GM21717 (cell line): Measurements from ENCODE around the gene CDH23.

Experiments used
- ATAC-seq: cut with Tn5 transposase; IDR thresholded peaks from one replicate; pipeline ENCODE4 v1.9.1; 2021; ENCODE audit warnings: mild to moderate bottlenecking, moderate library complexity; ENCODE audit not compliant: unreplicated experiment

CDH23 gene

DNA sequence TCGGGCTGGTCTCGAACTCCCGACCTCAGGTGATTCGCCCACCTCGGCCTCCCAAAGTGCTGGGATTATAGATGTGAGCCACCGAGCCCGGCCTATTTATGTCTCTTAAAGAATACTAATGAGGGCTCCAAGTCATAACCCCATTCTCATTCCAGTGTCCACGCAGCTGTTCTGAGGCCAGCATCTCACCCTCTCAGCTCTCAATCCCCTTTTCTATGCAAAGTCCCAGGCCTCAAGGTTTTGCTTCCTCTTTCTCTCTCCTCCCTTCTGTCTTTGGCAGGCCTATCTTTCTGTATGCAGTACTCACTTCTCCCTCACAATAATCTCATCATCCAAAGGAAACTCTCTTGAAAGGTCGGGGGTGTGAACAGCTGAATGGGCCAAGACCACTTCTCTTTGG lies 404.6 kb downstream of the CDH23 start:
- ATAC-seq = peak; percentile 88

DNA sequence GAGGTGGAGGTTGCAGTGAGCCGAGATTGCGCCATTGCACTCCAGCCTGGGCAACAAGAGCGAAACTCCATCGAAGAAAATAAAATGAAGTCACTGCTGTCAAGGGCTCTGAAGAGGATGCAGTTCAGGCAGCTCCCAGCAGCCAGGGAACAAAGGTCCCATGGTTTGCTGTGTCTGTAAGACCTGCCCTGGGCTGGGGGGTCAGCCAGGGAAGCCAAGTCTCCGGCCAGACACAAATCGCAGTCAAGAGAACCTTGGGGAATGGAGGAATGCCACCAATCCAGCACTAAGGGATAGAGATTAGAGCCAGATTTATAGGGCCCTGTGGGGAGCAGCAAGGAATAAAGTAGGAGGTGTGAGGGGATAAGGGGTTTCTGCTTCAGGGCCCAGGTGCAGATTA lies 405.5 kb downstream of the CDH23 start:
- ATAC-seq = no peak

- ATAC-seq = no peak
Observed at GRCh38 chr10:71802715-71803488, 406.2 kb downstream of the CDH23 start.

- ATAC-seq = no peak
Observed at GRCh38 chr10:71804077-71804476, 407.4 kb downstream of the CDH23 start.

DNA sequence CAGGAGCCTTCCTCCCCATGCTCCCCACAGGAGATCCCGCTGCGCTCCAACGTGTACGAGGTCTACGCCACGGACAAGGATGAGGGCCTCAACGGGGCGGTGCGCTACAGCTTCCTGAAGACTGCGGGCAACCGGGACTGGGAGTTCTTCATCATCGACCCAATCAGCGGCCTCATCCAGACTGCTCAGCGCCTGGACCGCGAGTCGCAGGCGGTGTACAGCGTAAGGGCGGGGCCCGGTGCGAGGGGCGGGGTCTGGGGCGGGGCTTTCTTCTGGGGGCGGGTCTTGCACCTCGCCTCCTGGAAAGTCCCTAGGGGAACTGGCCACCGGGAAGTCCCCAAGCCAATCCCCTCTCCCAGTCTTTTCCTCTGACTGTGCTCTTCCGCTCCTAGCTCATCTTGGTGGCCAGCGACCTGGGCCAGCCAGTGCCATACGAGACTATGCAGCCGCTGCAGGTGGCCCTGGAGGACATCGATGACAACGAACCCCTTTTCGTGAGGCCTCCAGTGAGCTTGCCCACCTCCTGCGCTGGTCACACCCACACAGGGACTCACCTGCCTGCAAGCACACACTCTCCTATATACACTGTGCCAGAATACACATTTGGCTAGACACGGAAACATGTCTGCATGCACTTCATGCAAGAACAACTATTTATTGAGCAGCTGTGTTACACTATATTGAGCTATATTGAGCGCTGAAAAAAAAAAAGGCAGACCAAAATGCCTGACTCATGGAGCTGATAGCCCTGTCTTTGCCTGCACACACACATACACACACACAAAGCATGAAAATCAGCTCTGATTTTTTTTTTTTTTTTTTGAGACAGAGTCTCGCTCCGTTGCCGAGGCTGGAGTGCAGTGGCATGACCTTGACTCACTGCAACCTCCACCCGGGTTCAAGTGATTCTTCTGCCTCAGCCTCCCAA lies 409.3 kb downstream of the CDH23 start:
- no peak for ATAC-seq

DNA sequence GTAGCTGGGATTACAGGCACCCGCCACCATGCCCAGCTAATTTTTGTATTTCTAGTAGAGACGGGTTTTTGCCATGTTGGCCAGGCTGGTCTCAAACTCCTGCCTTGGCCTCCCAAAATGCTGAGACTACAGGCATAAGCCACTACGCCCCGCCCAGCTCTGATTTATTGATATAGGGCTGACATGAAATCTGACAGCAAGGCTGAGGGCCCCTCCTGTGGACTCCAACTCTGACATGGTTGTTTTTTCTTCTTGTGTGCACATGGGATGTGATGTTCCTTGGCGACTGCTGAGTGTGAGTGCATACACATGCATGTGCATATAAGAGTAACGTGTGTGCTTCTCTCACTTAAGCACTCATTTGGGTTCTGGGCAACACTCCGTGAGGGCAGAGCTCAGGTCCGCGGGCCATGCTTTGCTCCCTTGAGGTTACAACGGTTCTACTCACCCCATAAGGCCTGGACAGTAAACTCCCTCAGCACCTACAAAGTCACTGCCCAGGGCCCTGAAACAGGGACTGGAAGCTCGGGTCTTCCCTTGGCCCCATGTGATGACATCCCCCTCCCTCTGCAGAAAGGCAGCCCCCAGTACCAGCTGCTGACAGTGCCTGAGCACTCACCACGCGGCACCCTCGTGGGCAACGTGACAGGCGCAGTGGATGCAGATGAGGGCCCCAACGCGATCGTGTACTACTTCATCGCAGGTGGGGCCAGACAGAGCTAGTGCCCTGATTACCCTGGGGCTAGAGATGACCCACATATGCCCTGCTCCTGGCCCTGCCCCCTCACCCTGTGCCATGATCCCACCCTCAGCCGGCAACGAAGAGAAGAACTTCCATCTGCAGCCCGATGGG lies 410.2 kb downstream of the CDH23 start:
- ATAC-seq = no peak

- no peak for ATAC-seq
Observed at GRCh38 chr10:71807557-71808510, 411.1 kb downstream of the CDH23 start.

DNA sequence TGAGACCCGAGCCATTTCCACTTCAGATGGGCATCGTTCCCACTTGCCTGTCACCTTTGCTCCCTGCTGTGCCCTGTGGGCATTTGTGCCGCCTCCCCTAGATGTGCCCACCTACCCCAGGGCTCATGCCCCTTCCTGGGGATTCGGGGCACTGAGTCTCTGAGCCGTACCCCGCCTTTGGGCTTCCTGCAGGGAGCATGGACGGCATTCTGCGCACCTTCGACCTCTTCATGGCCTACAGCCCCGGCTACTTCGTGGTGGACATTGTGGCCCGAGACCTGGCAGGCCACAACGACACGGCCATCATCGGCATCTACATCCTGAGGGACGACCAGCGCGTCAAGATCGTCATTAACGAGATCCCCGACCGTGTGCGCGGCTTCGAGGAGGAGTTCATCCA lies 412.9 kb downstream of the CDH23 start:
- no peak for ATAC-seq

DNA sequence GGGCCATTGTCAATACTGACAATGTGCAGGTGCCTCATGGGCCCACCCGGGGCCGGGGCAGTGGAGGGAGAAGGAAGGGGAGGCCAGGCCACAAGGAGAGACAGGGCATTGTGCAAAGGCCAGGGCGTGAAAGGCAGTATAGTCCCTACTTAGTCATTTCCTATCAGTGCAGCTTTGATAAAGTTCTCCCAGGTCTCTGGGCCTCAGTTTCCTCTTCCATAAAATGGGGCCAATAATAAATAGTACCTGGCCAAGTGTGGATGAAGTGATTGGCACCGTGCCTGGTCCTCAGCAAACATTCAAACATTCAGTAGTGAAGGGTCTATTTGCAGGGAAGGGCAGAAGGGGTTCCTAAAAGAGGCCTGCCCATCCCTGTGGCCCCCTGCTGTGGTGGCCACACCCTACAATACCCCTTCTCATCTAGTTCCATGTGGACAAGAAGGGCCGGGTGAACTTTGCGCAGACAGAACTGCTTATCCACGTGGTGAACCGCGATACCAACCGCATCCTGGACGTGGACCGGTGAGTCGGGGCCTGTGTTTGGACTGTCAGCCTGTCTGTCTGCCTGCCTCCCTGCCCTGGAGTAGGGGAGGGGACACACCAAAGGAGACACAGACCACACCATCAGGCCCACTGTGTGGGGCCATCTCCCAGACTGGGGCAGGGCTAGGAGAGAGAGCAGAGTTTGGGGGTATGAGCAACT lies 413.5 kb downstream of the CDH23 start:
- no peak for ATAC-seq

- no peak for ATAC-seq
Observed at GRCh38 chr10:71811351-71811750, 414.6 kb downstream of the CDH23 start.

DNA sequence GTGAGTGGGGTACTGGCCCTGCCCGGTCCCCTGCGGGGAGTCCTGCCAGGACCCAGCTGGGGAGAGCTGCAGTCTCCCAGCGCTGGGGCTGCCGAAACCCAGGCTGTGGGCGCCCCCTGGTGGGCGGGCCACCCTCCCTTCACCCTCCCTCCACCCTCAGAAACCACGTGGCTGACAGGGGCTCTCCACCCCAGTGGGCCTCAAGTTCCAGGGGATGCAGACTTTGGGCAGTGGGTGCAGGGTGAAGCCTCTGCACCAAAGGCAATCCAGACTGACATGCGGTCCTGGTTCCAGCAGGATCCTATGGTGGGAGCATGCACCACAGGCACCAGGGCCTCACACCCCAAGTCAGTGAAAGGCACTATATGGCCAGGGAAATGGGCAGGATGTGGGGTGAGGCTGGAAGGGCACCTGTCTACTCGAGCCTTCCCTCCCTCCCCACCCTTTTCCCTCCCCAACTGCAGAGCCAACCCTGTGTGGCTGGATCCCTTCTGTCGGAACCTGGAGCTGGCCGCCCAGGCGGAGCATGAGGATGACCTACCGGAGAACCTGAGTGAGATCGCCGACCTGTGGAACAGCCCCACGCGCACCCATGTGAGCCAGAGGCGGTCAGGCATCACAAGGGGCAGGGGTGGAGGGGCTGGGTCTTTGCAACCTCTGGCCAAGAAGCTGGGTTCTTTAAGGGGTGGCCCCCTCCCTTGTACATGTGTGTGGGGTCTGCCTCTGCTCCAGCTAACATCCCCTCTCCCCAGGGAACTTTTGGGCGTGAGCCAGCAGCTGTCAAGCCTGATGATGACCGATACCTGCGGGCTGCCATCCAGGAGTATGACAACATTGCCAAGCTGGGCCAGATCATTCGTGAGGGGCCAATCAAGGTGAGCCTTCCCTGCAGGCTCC lies 415.5 kb downstream of the CDH23 start:
- ATAC-seq = no peak

GRCh38 chr10:71812913-71813590 lies 416.3 kb downstream of the CDH23 start:
- no peak for ATAC-seq

DNA sequence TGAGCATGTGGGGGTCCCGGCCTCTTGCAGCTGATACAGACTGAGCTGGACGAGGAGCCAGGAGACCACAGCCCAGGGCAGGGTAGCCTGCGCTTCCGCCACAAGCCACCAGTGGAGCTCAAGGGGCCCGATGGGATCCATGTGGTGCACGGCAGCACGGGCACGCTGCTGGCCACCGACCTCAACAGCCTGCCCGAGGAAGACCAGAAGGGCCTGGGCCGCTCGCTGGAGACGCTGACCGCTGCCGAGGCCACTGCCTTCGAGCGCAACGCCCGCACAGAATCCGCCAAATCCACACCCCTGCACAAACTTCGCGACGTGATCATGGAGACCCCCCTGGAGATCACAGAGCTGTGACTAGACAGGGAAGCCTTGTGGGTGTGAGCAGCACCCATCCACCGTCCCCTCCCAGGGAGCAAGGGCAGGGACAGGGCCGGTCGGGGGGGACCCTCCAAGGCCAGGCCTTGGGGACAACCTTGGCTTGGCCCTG lies 418.2 kb downstream of the CDH23 start:
- no peak for ATAC-seq

- ATAC-seq = no peak
Observed at GRCh38 chr10:71815515-71816130, 418.9 kb downstream of the CDH23 start.

DNA sequence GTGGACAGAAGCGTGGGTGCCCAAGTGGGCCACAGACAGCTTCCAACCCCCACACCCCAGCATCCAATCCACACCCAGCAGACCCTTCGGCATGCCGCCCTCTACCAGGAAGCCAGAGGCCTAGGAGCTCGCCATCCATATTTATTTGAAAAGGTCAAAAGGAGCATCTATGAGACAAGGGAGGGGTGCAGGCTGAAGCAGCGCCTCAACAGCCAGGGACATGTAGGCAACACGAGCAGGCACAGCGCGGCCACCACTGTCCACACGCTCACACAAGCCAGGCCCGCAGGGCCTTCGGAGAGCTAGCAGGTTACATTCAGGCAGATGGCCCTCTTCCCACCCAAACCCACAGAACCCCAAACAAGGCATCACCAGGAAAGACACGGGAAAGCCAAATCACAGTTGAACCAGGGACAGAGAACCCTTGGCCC lies 419.7 kb downstream of the CDH23 start:
- no peak for ATAC-seq

- no peak for ATAC-seq
Observed at GRCh38 chr10:71816936-71817618, 420.4 kb downstream of the CDH23 start.
